Stimulated activated CD8-positive, alpha-beta memory T cell treated with anti-CD3 and anti-CD28 coated beads, Interleukin-4, amount 100 ng/mL, for 48 hours (primary cell): ENCODE measurements around the gene RBM4.
A peak's percentile ranks its signal among the peaks of the same experiment; 100 is the strongest.
"Not testable (repeated sequence)": the region's sequence is repeated elsewhere in the genome, so short reads cannot be mapped to it uniquely, and the experiment has no call there.

Experiments used
- DNase-seq: peaks from one replicate; pipeline ENCODE4 v3.0.0-alpha.2; 2020

RBM4 gene

GRCh38 chr11:66617155-66617834, 21.2 kb upstream of the RBM4 start:
- DNase-seq: no peak

DNA sequence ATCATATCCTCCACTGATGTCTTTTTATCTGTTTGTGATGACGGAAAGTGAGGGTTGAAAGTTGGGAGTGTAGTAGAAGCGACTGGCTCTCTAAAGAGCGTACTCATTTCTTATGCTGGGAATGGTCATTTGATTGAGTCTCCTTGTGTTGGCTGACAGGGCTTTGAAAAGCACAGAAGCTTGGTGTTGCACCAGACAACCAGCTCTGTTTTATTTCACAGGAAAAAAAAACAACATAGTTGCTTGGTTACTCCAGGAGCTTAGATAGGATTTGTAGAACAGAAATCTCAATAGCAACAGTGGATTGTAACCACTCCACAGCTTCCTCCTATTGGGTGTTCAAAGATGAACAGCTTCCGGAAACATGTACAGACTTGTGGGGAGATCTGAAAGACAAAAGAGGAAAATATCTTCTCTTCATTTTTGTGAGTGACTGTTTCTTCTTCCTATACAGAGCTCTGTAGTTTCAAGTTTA, 19.4 kb upstream of the RBM4 start:
- DNase-seq: no peak

- DNase-seq: no peak
Measured at GRCh38 chr11:66624450-66624849, 14.1 kb upstream of the RBM4 start.

GRCh38 chr11:66625041-66625751, 13.3 kb upstream of the RBM4 start:
- DNase-seq: no peak

- DNase-seq: no peak
Measured at GRCh38 chr11:66625752-66626149, 12.8 kb upstream of the RBM4 start.

GRCh38 chr11:66626382-66626781, 12.1 kb upstream of the RBM4 start:
- no peak for DNase-seq

- no peak for DNase-seq
Measured at GRCh38 chr11:66626926-66627325, 11.6 kb upstream of the RBM4 start.

GRCh38 chr11:66628061-66628603, 10.4 kb upstream of the RBM4 start:
- no peak for DNase-seq

GRCh38 chr11:66629356-66629755, 9.1 kb upstream of the RBM4 start:
- DNase-seq: no peak

DNA sequence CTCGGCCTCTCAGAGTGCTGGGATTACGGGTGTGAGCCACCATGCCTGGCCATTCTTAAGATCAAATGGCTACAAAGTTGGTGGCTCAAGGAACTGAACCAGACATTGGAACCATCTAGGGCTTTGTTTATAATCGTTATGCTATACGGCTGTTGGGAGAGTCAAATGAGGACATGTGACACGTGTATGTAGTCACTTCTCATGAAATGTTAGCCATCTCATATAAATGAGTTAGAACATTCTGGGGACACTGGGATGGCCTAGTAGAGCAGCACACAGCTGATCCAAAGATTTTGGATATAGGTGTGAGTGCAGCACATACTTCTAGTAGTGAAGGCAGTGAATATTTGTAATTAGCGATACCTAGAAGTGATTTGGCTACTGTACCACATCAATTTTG, 6.6 kb upstream of the RBM4 start:
- DNase-seq: no peak

GRCh38 chr11:66632952-66633351, 5.6 kb upstream of the RBM4 start:
- DNase-seq: no peak

- DNase-seq: no peak
Measured at GRCh38 chr11:66636411-66636810, 2.1 kb upstream of the RBM4 start.

DNA sequence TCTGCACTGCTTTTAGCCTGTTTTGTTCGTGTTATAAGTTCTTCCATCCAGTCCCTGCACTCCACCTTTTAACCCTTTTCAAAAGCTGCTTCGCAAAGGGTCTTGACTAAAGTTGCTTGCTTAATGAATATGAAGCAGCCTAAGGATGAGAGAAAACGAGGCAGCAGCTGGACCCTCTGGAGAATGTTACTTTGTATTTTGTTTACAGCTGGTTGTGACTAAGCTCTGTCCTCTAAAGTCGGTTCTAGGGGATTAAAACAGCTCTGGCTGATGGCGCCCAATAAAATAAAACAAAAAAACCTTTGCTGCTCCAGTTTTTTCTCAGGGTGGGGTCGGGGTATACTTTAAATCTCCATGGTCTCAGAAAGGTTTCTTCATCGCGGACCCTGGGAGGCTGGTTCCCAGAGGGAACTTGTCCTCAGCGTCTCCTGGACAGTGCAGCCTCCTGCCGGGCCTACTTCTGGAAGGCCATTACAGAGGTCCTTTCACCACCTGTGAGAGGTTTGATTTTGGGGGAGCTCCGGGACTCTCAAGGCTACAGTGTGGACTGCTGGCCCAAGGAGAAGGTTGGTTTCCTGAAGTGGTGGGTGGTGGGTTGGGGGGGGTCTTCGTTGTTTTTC, 836 bp upstream of the RBM4 start:
- DNase-seq: no peak

DNA sequence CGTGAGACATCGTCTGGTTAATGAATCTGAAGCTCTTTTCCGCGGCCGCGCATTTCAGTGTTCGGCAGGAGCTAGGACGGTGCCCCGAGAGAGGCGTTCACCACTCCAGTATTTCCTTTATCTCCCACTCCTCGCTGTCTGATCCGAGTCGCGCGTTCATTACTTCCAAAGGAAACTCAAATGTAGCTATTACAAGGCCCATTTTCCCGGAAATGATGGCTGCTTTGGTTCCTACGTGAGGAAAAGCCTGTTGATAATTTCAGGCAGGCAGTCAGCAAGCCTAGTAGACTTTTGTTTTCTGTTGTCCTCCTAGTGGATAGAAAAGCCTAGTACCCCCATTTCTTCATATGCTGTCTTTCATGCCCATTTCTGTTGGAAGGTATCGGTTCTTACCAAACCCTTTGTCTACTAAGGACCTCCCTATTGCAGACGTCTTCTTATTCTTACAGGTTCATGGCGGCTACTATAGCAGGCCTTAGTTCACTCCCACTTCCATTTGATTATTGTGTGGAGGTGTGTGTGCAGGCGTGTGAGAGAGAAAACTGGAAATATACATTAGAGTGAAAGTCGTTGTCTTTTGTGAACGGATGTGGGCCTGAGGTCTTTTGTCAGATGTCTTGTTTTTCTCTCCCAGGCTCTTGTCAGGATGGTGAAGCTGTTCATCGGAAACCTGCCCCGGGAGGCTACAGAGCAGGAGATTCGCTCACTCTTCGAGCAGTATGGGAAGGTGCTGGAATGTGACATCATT, 737 bp downstream of the RBM4 start:
- no peak for DNase-seq

DNA sequence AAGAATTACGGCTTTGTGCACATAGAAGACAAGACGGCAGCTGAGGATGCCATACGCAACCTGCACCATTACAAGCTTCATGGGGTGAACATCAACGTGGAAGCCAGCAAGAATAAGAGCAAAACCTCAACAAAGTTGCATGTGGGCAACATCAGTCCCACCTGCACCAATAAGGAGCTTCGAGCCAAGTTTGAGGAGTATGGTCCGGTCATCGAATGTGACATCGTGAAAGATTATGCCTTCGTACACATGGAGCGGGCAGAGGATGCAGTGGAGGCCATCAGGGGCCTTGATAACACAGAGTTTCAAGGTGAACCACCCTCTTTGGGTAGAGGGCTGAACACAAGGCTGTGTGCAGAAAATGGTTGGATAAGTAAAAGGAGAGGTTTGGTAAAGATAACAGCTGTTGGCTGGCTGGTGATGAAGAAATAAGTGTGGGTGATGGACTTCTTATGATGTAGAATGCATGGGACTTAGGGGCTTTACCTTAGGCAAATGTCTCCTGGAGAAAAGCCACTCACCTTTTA, 1.4 kb downstream of the RBM4 start:
- not testable (repeated sequence) for DNase-seq

- DNase-seq: no peak
Measured at GRCh38 chr11:66641834-66642233, 3.3 kb downstream of the RBM4 start.

- DNase-seq: no peak
Measured at GRCh38 chr11:66643745-66644437, 5.4 kb downstream of the RBM4 start.

DNA sequence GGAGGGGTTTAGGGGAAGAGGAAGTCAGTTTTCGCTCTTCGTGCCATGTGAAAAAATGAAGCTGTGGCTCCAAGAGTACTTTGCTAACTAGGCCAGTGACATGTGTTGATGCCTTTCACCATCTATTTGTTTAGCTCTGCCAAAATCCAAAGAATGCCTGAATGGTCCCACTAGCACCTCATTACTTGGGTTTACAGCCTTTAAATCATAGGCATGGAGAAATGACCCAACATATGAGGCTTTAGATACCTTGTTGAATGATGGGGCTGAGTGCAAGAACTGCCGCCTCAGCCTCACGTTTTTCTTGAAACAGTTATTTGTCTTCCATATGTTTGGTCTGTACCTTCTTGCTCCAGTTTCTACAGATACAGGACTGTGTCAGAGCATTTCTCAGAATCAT, 8.3 kb downstream of the RBM4 start:
- no peak for DNase-seq

DNA sequence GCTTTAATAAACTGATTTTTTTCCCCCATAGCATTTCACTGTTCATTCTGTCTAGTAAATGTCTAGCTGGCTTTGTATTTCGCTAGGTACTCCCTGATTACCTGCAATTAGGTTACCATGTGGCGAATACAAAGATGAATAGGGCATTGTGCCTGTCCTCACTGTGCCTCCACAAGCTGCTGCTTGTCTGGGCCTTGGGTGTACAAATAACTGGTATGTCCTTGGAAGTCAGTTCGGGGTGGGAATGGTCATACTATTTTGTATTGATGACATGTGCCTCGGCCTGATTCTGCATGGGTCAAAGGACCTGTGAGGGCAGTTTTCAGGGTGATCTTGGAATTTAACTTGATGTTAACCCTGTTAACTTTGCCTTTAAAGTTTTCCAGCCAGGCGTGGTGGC, 11.4 kb downstream of the RBM4 start:
- no peak for DNase-seq

GRCh38 chr11:66651016-66651415, 12.5 kb downstream of the RBM4 start:
- peak; percentile 18 for DNase-seq

DNA sequence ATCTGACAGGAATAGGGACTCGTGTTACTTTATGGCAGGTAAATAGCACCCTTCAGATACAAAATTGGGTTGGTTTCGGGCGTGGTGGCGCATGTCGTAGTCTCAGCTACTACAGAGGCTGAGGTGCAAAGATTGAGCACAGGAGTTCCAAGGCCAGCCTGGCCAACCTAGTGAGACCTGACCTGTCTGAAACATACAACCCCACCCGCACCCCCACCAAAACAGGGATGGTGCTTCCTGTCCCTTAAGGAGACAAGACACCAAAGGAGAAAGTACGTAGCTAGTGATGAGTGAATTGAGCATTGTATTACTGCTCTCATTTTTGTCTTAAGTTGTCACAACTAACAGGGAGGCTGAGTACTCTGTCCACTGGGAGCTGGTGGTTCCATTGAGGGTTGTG, 14.1 kb downstream of the RBM4 start:
- DNase-seq: peak; percentile 27

GRCh38 chr11:66653123-66653522, 14.6 kb downstream of the RBM4 start:
- peak; percentile 26 for DNase-seq
